ENCODE data around the gene MRTFB.

MRTFB gene

GRCh38 chr16:14219983-14220382, 148.9 kb downstream of the MRTFB start:
- no peak overlapping the region for H3K9ac ChIP-seq (ENCODE audit: low read length)
- no peak overlapping the region for H4K8ac ChIP-seq (ENCODE audit: low read depth, low read length)
- H2BK5ac ChIP-seq (ENCODE audit: low read length), result no peak overlapping the region
- peak; percentile 54 for DNase-seq
- no peak overlapping the region for H2BK15ac ChIP-seq (replicated peaks; ENCODE audit: low read depth)
- H3K18ac ChIP-seq (ENCODE audit: low read length), result no peak overlapping the region
- no peak overlapping the region for H3K4ac ChIP-seq (ENCODE audit: low read depth, low read length)
- H2BK120ac ChIP-seq (ENCODE audit: low read depth, low read length), result no peak overlapping the region
- no peaks in the 10 kb centered on the region for H3K79me2 ChIP-seq (ENCODE audit: control insufficient read depth, insufficient read depth, low read length)
- H3K4me3 ChIP-seq (ENCODE audit: low read length), result no peak overlapping the region
- H2AK5ac ChIP-seq (ENCODE audit: low read length), result no peak overlapping the region
- H4K5ac ChIP-seq (ENCODE audit: low read length), result no peak overlapping the region
- no peaks in the 10 kb centered on the region for H3K79me1 ChIP-seq (ENCODE audit: low read length)
- no peaks in the 10 kb centered on the region for H3K27me3 ChIP-seq (ENCODE audit: insufficient read depth, low read length, poor library complexity)
- H3K4me1 ChIP-seq (ENCODE audit: control insufficient read depth, low read depth, low read length), result peaks cover 5% of the 10 kb centered on the region
- peak overlapping the region; percentile 17 for H3K23ac ChIP-seq (ENCODE audit: low read length)
- no peak overlapping the region for H3K27ac ChIP-seq (ENCODE audit: low read depth, low read length)
- H3K56ac ChIP-seq (ENCODE audit: low read length), result peak overlapping the region; percentile 38
- WGBS (ENCODE audit: extremely low coverage, insufficient coverage, low lambda C conversion rate), result no CpG with 5 or more reads among the region's 3 CpGs
- no peak overlapping the region for H3K4me2 ChIP-seq (ENCODE audit: low read length)
- H3K36me3 ChIP-seq (ENCODE audit: control insufficient read depth, insufficient read depth, low read length), result peaks cover 2% of the 10 kb centered on the region

- H3K27ac ChIP-seq (ENCODE audit: low read depth, low read length), result no peak overlapping the region
- no peak overlapping the region for H3K4ac ChIP-seq (ENCODE audit: low read depth, low read length)
- no peak overlapping the region for H3K23ac ChIP-seq (ENCODE audit: low read length)
- H2AK5ac ChIP-seq (ENCODE audit: low read length), result no peak overlapping the region
- H2BK5ac ChIP-seq (ENCODE audit: low read length), result no peak overlapping the region
- peaks cover 2% of the 10 kb centered on the region for H3K36me3 ChIP-seq (ENCODE audit: control insufficient read depth, insufficient read depth, low read length)
- no peak overlapping the region for H3K18ac ChIP-seq (ENCODE audit: low read length)
- H3K4me1 ChIP-seq (ENCODE audit: control insufficient read depth, low read depth, low read length), result peaks cover 5% of the 10 kb centered on the region
- H3K79me1 ChIP-seq (ENCODE audit: low read length), result no peaks in the 10 kb centered on the region
- no peak overlapping the region for H2BK120ac ChIP-seq (ENCODE audit: low read depth, low read length)
- no peak overlapping the region for H3K4me3 ChIP-seq (ENCODE audit: low read length)
- no peak overlapping the region for H2BK15ac ChIP-seq (replicated peaks; ENCODE audit: low read depth)
- no peaks in the 10 kb centered on the region for H3K27me3 ChIP-seq (ENCODE audit: insufficient read depth, low read length, poor library complexity)
- no peak for DNase-seq
- H3K79me2 ChIP-seq (ENCODE audit: control insufficient read depth, insufficient read depth, low read length), result no peaks in the 10 kb centered on the region
- H4K5ac ChIP-seq (ENCODE audit: low read length), result no peak overlapping the region
- H4K8ac ChIP-seq (ENCODE audit: low read depth, low read length), result no peak overlapping the region
- H3K4me2 ChIP-seq (ENCODE audit: low read length), result no peak overlapping the region
- H3K56ac ChIP-seq (ENCODE audit: low read length), result no peak overlapping the region
- no CpG with 5 or more reads among the region's 2 CpGs for WGBS (ENCODE audit: extremely low coverage, insufficient coverage, low lambda C conversion rate)
- H3K9ac ChIP-seq (ENCODE audit: low read length), result no peak overlapping the region
Measured at GRCh38 chr16:14223632-14224031, 152.5 kb downstream of the MRTFB start.

- Histone ChIP-seq H2BK5ac (ENCODE audit: low read length) (no peak overlapping the region), H3K79me2 (ENCODE audit: control insufficient read depth, insufficient read depth, low read length) (no peaks in the 10 kb centered on the region), H3K23ac (ENCODE audit: low read length) (no peak overlapping the region), H3K56ac (ENCODE audit: low read length) (no peak overlapping the region), H3K4me1 (ENCODE audit: control insufficient read depth, low read depth, low read length) (no peaks in the 10 kb centered on the region), H3K4me2 (ENCODE audit: low read length) (no peak overlapping the region), H3K27ac (ENCODE audit: low read depth, low read length) (no peak overlapping the region), H2BK120ac (ENCODE audit: low read depth, low read length) (no peak overlapping the region), H3K36me3 (ENCODE audit: control insufficient read depth, insufficient read depth, low read length) (no peaks in the 10 kb centered on the region), H3K9ac (ENCODE audit: low read length) (no peak overlapping the region), H3K79me1 (ENCODE audit: low read length) (no peaks in the 10 kb centered on the region), H2AK5ac (ENCODE audit: low read length) (no peak overlapping the region), H3K4me3 (ENCODE audit: low read length) (no peak overlapping the region), H3K4ac (ENCODE audit: low read depth, low read length) (no peak overlapping the region), H3K27me3 (ENCODE audit: insufficient read depth, low read length, poor library complexity) (no peaks in the 10 kb centered on the region), H4K5ac (ENCODE audit: low read length) (no peak overlapping the region), H4K8ac (ENCODE audit: low read depth, low read length) (no peak overlapping the region), H2BK15ac (replicated peaks; ENCODE audit: low read depth) (no peak overlapping the region), H3K18ac (ENCODE audit: low read length) (no peak overlapping the region)
- no CpG with 5 or more reads among the region's 3 CpGs for WGBS (ENCODE audit: extremely low coverage, insufficient coverage, low lambda C conversion rate)
- DNase-seq, result no peak
Measured at GRCh38 chr16:14225457-14225856, 154.3 kb downstream of the MRTFB start.

GRCh38 chr16:14232106-14232864, 161.2 kb downstream of the MRTFB start:
- no peak overlapping the region for H3K4ac ChIP-seq (ENCODE audit: low read depth, low read length)
- no CpG with 5 or more reads among the region's 9 CpGs for WGBS (ENCODE audit: extremely low coverage, insufficient coverage, low lambda C conversion rate)
- no peak overlapping the region for H3K9ac ChIP-seq (ENCODE audit: low read length)
- no peak overlapping the region for H2AK5ac ChIP-seq (ENCODE audit: low read length)
- H3K27ac ChIP-seq (ENCODE audit: low read depth, low read length), result no peak overlapping the region
- H3K79me1 ChIP-seq (ENCODE audit: low read length), result no peaks in the 10 kb centered on the region
- no peak for DNase-seq
- no peaks in the 10 kb centered on the region for H3K4me1 ChIP-seq (ENCODE audit: control insufficient read depth, low read depth, low read length)
- no peak overlapping the region for H3K4me2 ChIP-seq (ENCODE audit: low read length)
- no peak overlapping the region for H2BK15ac ChIP-seq (replicated peaks; ENCODE audit: low read depth)
- no peak overlapping the region for H2BK120ac ChIP-seq (ENCODE audit: low read depth, low read length)
- H4K8ac ChIP-seq (ENCODE audit: low read depth, low read length), result no peak overlapping the region
- no peak overlapping the region for H2BK5ac ChIP-seq (ENCODE audit: low read length)
- H3K4me3 ChIP-seq (ENCODE audit: low read length), result no peak overlapping the region
- H3K18ac ChIP-seq (ENCODE audit: low read length), result no peak overlapping the region
- no peaks in the 10 kb centered on the region for H3K27me3 ChIP-seq (ENCODE audit: insufficient read depth, low read length, poor library complexity)
- H3K36me3 ChIP-seq (ENCODE audit: control insufficient read depth, insufficient read depth, low read length), result no peaks in the 10 kb centered on the region
- H3K23ac ChIP-seq (ENCODE audit: low read length), result no peak overlapping the region
- H3K79me2 ChIP-seq (ENCODE audit: control insufficient read depth, insufficient read depth, low read length), result no peaks in the 10 kb centered on the region
- no peak overlapping the region for H4K5ac ChIP-seq (ENCODE audit: low read length)
- no peak overlapping the region for H3K56ac ChIP-seq (ENCODE audit: low read length)

GRCh38 chr16:14236401-14236800, 165.3 kb downstream of the MRTFB start:
- Histone ChIP-seq H3K9ac (ENCODE audit: low read length) (no peak overlapping the region), H3K56ac (ENCODE audit: low read length) (no peak overlapping the region), H2BK15ac (replicated peaks; ENCODE audit: low read depth) (no peak overlapping the region), H3K4me1 (ENCODE audit: control insufficient read depth, low read depth, low read length) (no peaks in the 10 kb centered on the region), H3K18ac (ENCODE audit: low read length) (no peak overlapping the region), H2BK120ac (ENCODE audit: low read depth, low read length) (no peak overlapping the region), H3K27ac (ENCODE audit: low read depth, low read length) (no peak overlapping the region), H3K36me3 (ENCODE audit: control insufficient read depth, insufficient read depth, low read length) (peaks cover 5% of the 10 kb centered on the region), H4K8ac (ENCODE audit: low read depth, low read length) (no peak overlapping the region), H2AK5ac (ENCODE audit: low read length) (no peak overlapping the region), H3K27me3 (ENCODE audit: insufficient read depth, low read length, poor library complexity) (no peaks in the 10 kb centered on the region), H3K4me2 (ENCODE audit: low read length) (no peak overlapping the region), H3K79me1 (ENCODE audit: low read length) (no peaks in the 10 kb centered on the region), H3K23ac (ENCODE audit: low read length) (no peak overlapping the region), H2BK5ac (ENCODE audit: low read length) (no peak overlapping the region), H4K5ac (ENCODE audit: low read length) (no peak overlapping the region), H3K4me3 (ENCODE audit: low read length) (no peak overlapping the region), H3K4ac (ENCODE audit: low read depth, low read length) (no peak overlapping the region), H3K79me2 (ENCODE audit: control insufficient read depth, insufficient read depth, low read length) (no peaks in the 10 kb centered on the region)
- no CpG with 5 or more reads among the region's 5 CpGs for WGBS (ENCODE audit: extremely low coverage, insufficient coverage, low lambda C conversion rate)
- DNase-seq, result no peak

DNA sequence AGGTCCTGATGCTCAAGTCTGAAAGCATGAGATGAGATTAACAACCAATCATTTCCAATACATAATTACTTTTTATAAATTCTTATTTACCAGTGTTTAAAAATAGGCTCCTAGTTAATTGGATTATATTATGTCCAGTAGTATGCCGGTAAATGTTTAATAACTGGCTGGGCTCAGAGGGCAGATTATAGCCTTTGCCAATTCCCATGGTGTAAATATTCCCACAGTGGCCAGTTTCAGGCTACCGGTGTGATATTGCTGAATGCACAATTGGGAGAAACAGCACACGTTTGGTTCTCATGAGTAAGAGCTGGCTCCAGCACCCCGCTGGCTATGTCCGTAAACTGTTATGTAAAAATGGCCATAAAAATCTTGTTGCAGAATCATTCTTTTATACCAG, 167.6 kb downstream of the MRTFB start:
- Histone ChIP-seq H3K27ac (ENCODE audit: low read depth, low read length) (no peak overlapping the region), H3K4me1 (ENCODE audit: control insufficient read depth, low read depth, low read length) (no peaks in the 10 kb centered on the region), H4K5ac (ENCODE audit: low read length) (no peak overlapping the region), H3K4ac (ENCODE audit: low read depth, low read length) (no peak overlapping the region), H2BK120ac (ENCODE audit: low read depth, low read length) (no peak overlapping the region), H3K9ac (ENCODE audit: low read length) (no peak overlapping the region), H2AK5ac (ENCODE audit: low read length) (no peak overlapping the region), H4K8ac (ENCODE audit: low read depth, low read length) (no peak overlapping the region), H3K23ac (ENCODE audit: low read length) (no peak overlapping the region), H3K79me1 (ENCODE audit: low read length) (no peaks in the 10 kb centered on the region), H3K27me3 (ENCODE audit: insufficient read depth, low read length, poor library complexity) (no peaks in the 10 kb centered on the region), H3K4me2 (ENCODE audit: low read length) (no peak overlapping the region), H3K36me3 (ENCODE audit: control insufficient read depth, insufficient read depth, low read length) (peaks cover 5% of the 10 kb centered on the region), H2BK5ac (ENCODE audit: low read length) (no peak overlapping the region), H3K4me3 (ENCODE audit: low read length) (no peak overlapping the region), H3K18ac (ENCODE audit: low read length) (no peak overlapping the region), H2BK15ac (replicated peaks; ENCODE audit: low read depth) (no peak overlapping the region), H3K56ac (ENCODE audit: low read length) (no peak overlapping the region), H3K79me2 (ENCODE audit: control insufficient read depth, insufficient read depth, low read length) (no peaks in the 10 kb centered on the region)
- no peak for DNase-seq
- WGBS (ENCODE audit: extremely low coverage, insufficient coverage, low lambda C conversion rate), result no CpG with 5 or more reads among the region's 5 CpGs
